Transverse colon (tissue), 4 donors: ENCODE data around the gene HSPB8. TPM values are rescaled to one million over a fixed set of nuclear protein-coding genes. Genes with fewer than 3 reads are reported as not detected.

Source experiments
- DNase-seq: peaks from one replicate; pipeline ENCODE4 v3.0.0-alpha.2; 2019
- H3K27ac ChIP-seq, 4 donors: fragments of 200-600 bp; sonication (generic); 2 replicates each; pipeline ENCODE4 v1.5.1; 2016 to 2018; ENCODE audit warnings: inconsistent platforms in 4 of 4
- H3K27me3 ChIP-seq: fragments of 200-600 bp; sonication (generic); 2 replicates; pipeline ENCODE4 v1.5.1; 2017; ENCODE audit warnings: inconsistent platforms
- H3K36me3 ChIP-seq, 4 donors: fragments of 200-600 bp; sonication (generic); 2 replicates each; pipeline ENCODE4 v1.5.1; 2017 to 2019; ENCODE audit warnings: inconsistent platforms in 4 of 4
- H3K4me1 ChIP-seq, 4 donors: fragments of 200-600 bp; sonication (generic); 2 replicates each; pipeline ENCODE4 v1.5.1; 2017 to 2020; ENCODE audit warnings: inconsistent platforms in 4 of 4
- H3K4me3 ChIP-seq, 4 donors: fragments of 200-600 bp; sonication (generic); 1 replicate in 1 of 4; 2 replicates in 3 of 4; pipeline versions ENCODE4 v1.5.1 to v1.6.1; 2017 to 2019; ENCODE audit warnings: inconsistent platforms in 4 of 4
- H3K9me3 ChIP-seq, 2 donors: fragments of 200-600 bp; sonication (generic); 2 replicates each; pipeline ENCODE4 v1.5.1; 2017 to 2019; ENCODE audit warnings: inconsistent platforms in 2 of 2
- CTCF ChIP-seq, 5 experiments: fragments of 200-600 bp in 3 of 5; fragments of 450-650 bp in 2 of 5; sonication (generic) in 3 of 5; IDR thresholded peaks; 1 replicate in 2 of 5; 2 replicates in 3 of 5; pipeline ENCODE4 v1.5.1; 2016 to 2017; ENCODE audit warnings: antibody characterized with exemption in 5 of 5, inconsistent platforms in 3 of 5, mild to moderate bottlenecking in 2 of 5, moderate library complexity in 1 of 5
- EP300 ChIP-seq: sonication (generic); formaldehyde crosslinking; IDR thresholded peaks from one replicate; pipeline ENCODE4 v1.6.1; 2017; ENCODE audit warnings: antibody characterized with exemption, low read depth
- POLR2A ChIP-seq: fragments of 450-650 bp; IDR thresholded peaks from one replicate; pipeline ENCODE4 v1.6.1; 2016; ENCODE audit warnings: antibody characterized with exemption, mild to moderate bottlenecking, moderate library complexity
- POLR2AphosphoS5 ChIP-seq, 3 donors: sonication (generic); formaldehyde crosslinking; IDR thresholded peaks; one replicate each; pipeline ENCODE4 v1.6.1; 2016; ENCODE audit warnings: antibody characterized with exemption in 3 of 3
- WGBS, 2 donors: methylation state at CpG; one replicate each; pipeline ENCODE4 v1.1.5; 2018; ENCODE audit warnings: low coverage in 1 of 2; 5-methylcytosine and 5-hydroxymethylcytosine counted together
- in situ Hi-C, 4 donors: fragments of 200-750 bp; cut with MboI; loops; one replicate each; pipeline versions ENCODE4 v1.15.0 to v1.15.1; 2017; ENCODE audit warnings: low sequenced_read_pairs in 3 of 4, low pct_ligation_motif_present in 1 of 4, low pct_unique_long_range_greater_than_20kb in 1 of 4
- intact Hi-C: fragments of 100-400 bp; cut with DNase I; formaldehyde crosslinking; loops from one replicate; pipeline ENCODE4 v1.15.1; 2023; ENCODE audit warnings: low total_unique reads
- total RNA-seq, 4 donors: library from RNA; depleted of rRNA; stranded (reverse); fragments of >200 nt; gene quantifications; one replicate each; pipeline ENCODE4 v1.1.0, GENCODE V29; 2016

Gene HSPB8
- total RNA-seq, result 10 to 100 TPM; 42.7 to 59.8 (median 51.9) TPM

DNA sequence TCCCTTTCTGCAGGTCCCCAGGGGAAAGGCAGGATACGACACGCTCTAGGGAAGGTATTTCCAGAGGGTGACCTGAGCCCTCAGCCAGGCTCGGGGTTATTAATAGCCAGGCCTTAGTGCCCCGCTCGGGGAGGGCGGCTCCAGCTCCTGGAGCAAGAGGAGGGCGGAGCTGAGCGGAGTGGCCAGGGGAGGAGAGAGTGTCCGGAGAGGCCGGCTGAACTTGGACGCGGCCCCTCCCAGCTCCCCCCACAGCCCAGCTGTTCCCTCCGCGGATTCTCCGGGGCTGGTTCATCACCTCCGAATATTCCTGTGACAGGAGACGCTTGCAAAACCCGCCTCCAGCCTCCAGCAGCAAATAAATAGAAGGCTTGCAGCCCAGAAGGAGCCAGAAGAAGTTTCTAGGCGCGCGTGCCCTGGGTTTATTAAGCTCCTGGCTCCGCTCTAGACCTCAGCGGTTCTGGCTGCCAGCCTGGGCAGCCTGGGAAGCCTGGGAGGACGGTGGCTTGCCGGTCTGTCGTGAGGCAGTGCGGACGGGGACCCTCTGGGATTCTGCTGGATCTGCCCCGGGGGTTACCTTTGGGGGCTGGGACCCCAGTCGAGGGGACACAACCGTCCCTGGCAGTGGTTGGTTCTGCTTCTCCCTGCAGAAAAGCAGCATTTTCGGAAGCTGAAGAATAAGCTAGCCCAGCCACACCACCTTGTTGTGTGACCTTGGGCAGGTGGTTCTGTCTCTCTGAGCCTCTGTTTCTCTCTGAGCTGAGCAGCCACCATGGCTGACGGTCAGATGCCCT, at the start of gene HSPB8:
Gene HSPB8, plus strand, starts transcription at position 388 of the 791 bp plus-strand sequence. Its CDS starts 382 bp downstream, at position 770.
- peaks cover 0 to 6% (median 2%) of the 10 kb centered on the region in 4 donors for H3K4me1 ChIP-seq
- H3K9me3 ChIP-seq, result no peaks in the 10 kb centered on the region
- in situ Hi-C loops, result no loop called here
- peak within 1 kb of the TSS; percentile 88 to 95 (median 90) for H3K27ac ChIP-seq
- H3K27me3 ChIP-seq, result peaks cover 9% of the 10 kb centered on the region
- no peaks in the 10 kb centered on the region for H3K36me3 ChIP-seq
- WGBS, 2 donors, result 12% methylated on average over 29 of the region's 33 CpGs; no CpG with 5 or more reads in 1 of the 2 donors
- TF ChIP-seq POLR2A (peak; percentile 83), EP300 (no peak), CTCF (IDR thresholded peaks at IDR 0.05) (peak in 1 of 5 experiments; percentile 7), POLR2AphosphoS5 (IDR thresholded peaks at IDR 0.05) (peak; percentile 87 to 93 (median 93))
- intact Hi-C loops, result no loop called here
- peak; percentile 73 for DNase-seq
- H3K4me3 ChIP-seq, result peak within 1 kb of the TSS; percentile 42 to 61 (median 54)

GRCh38 chr12:119129827-119130434, 48.8 kb upstream of the HSPB8 start:
- 75% methylated on average over 3 of the region's 3 CpGs for WGBS, 2 donors
- H3K9me3 ChIP-seq, result no peaks in the 10 kb centered on the region
- no peaks in the 10 kb centered on the region for H3K27me3 ChIP-seq
- in situ Hi-C loops, result loop anchor here in 2 of 4 donors (10.0 kb wide), 1 partner anchor 275 kb away; no protein-coding TSS in a partner anchor
- DNase-seq, result no peak
- no peak for TF ChIP-seq POLR2A
- TF ChIP-seq POLR2AphosphoS5 (IDR thresholded peaks at IDR 0.05), result no peak
- no peak for TF ChIP-seq CTCF (IDR thresholded peaks at IDR 0.05)
- no peak for TF ChIP-seq EP300
- H3K4me1 ChIP-seq, result no peaks in the 10 kb centered on the region
- H3K27ac ChIP-seq, result no peak overlapping the region
- intact Hi-C loops, result no loop called here
- H3K36me3 ChIP-seq, result no peaks in the 10 kb centered on the region
- H3K4me3 ChIP-seq, result no peak overlapping the region

GRCh38 chr12:119130523-119130922, 48.2 kb upstream of the HSPB8 start:
- 96% methylated on average over 10 of the region's 10 CpGs; no CpG with 5 or more reads in 1 of the 2 donors for WGBS, 2 donors

More at GRCh38 chr12:119130523-119130922, 48.2 kb upstream of the HSPB8 start:
- Histone ChIP-seq H3K27me3 (no peaks in the 10 kb centered on the region), H3K4me1 (no peaks in the 10 kb centered on the region), H3K27ac (no peak overlapping the region), H3K9me3 (no peaks in the 10 kb centered on the region), H3K36me3 (no peaks in the 10 kb centered on the region), H3K4me3 (no peak overlapping the region)
- intact Hi-C loops (no loop called here), in situ Hi-C loops (no loop called here)
- TF ChIP-seq EP300 (no peak), POLR2A (no peak), CTCF (IDR thresholded peaks at IDR 0.05) (no peak), POLR2AphosphoS5 (IDR thresholded peaks at IDR 0.05) (no peak)
- no peak for DNase-seq
